ENCODE data around the gene ERMAP. TPM values are rescaled to one million over a fixed set of nuclear protein-coding genes. Genes with fewer than 3 reads are reported as not detected.
"Not testable (repeated sequence)": the region's sequence is repeated elsewhere in the genome, so short reads cannot be mapped to it uniquely, and the experiment has no call there.

ERMAP gene
- total and polyA plus RNA-seq, 10 donors, result 3.0 to 19.3 (median 13.1) TPM

DNA sequence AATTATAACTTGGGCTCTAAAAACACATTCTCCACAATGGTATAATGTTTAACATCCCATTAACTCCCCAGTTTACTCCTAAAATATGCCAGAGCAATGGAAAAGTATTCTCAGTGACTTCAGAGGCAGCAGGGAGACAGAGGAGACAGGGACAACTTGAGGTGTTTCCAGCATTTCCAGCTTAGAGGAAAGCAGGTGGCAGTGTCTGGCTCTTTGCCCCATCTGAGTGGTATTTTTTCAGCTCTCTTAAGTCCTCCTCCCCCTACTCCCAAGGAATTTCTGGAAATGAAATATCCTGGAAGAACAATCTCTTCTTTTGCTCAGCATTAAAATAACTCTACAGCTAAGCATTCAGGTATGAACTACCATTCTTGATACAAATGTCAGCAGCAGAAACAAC lies 10.8 kb upstream of the ERMAP start:
- no peak for TF ChIP-seq POLR2A (IDR thresholded peaks at IDR 0.05)
- H3K9me3 ChIP-seq, result peaks cover 0 to 8% (median 0%) of the 10 kb centered on the region in 8 donors
- intact Hi-C loops (cut with DNase I; ENCODE audit: low total_unique reads), result no loop called here
- no peak overlapping the region for H3K4me3 ChIP-seq
- no peaks in the 10 kb centered on the region for H3K4me1 ChIP-seq
- no peaks in the 10 kb centered on the region for H3K27me3 ChIP-seq (replicated peaks in 1 of 7)
- no peak overlapping the region for H3K27ac ChIP-seq
- H3K36me3 ChIP-seq, result peaks cover 0 to 39% (median 12%) of the 10 kb centered on the region in 6 donors
- no peak for DNase-seq

DNA sequence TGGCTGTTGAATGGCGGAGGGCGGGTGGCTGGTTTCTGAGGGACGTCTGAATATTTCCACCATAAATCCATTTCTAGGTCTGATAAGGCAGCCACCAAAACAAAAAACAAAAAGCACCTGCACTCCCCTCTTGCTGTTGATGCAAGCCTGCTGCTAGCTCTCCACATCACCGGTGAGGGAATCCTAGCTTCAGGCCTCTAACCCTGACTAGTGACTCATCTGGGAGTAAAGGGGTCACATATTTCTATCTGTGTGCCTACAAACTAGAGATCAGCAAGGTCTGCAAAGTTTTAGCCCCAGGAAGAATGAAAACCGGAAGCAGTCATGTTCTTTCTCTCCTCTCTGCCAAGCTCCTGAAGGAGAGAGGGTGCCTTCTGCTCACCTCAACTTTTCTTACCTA lies 10.3 kb upstream of the ERMAP start:
- H3K36me3 ChIP-seq, result peaks cover 0 to 42% (median 12%) of the 10 kb centered on the region in 6 donors
- H3K4me3 ChIP-seq, result no peak overlapping the region
- DNase-seq, result no peak
- H3K27me3 ChIP-seq (replicated peaks in 1 of 7), result no peaks in the 10 kb centered on the region
- H3K27ac ChIP-seq, result no peak overlapping the region
- TF ChIP-seq, protein P1, sequence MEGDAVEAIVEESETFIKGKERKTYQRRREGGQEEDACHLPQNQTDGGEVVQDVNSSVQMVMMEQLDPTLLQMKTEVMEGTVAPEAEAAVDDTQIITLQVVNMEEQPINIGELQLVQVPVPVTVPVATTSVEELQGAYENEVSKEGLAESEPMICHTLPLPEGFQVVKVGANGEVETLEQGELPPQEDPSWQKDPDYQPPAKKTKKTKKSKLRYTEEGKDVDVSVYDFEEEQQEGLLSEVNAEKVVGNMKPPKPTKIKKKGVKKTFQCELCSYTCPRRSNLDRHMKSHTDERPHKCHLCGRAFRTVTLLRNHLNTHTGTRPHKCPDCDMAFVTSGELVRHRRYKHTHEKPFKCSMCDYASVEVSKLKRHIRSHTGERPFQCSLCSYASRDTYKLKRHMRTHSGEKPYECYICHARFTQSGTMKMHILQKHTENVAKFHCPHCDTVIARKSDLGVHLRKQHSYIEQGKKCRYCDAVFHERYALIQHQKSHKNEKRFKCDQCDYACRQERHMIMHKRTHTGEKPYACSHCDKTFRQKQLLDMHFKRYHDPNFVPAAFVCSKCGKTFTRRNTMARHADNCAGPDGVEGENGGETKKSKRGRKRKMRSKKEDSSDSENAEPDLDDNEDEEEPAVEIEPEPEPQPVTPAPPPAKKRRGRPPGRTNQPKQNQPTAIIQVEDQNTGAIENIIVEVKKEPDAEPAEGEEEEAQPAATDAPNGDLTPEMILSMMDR (IDR thresholded peaks at IDR 0.05 in 8 of 11, conservative IDR thresholded peaks at IDR 0.05 in 3 of 11), result no peak
- TF ChIP-seq POLR2AphosphoS5 (IDR thresholded peaks at IDR 0.05), result no peak
- TF ChIP-seq POLR2A (IDR thresholded peaks at IDR 0.05), result no peak
- intact Hi-C loops (cut with DNase I; ENCODE audit: low total_unique reads), result no loop called here
- WGBS, 5 donors, result 91 to 96% (median 93%) methylated on average over 5 of the region's 5 CpGs
- H3K9me3 ChIP-seq, result peaks cover 0 to 8% (median 0%) of the 10 kb centered on the region in 8 donors
- no peaks in the 10 kb centered on the region for H3K4me1 ChIP-seq

DNA sequence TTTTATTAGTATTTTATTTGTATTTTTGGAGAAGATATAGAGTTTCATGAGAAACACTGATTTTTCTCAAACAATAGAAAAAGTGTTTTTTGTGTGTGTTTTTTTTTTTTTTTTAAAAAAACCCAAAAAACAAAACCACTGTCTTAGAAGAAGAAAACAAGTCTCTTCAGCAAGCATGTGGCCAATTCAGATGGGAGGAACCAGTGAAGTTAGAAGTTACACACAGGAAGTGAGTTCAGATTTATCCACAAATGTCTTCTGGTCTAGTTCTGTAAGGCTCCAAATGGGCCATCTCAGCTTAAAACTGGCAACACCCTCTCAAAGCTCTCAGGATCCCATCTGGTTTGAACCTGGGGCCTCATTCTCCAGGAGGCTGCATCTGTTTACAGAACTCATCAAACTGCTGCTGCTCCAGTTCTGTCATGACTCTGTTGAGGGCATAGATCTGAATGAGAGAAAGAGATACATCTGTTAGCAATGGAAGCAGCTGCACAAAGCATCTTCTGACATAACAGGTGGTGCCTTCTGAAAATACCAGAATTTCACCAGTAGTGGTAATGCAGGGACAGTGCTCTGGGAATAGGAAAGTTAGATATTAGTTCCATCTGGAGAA lies 9.8 kb upstream of the ERMAP start:
- H3K9me3 ChIP-seq, result peaks cover 0 to 8% (median 0%) of the 10 kb centered on the region in 8 donors
- no peak overlapping the region for H3K4me3 ChIP-seq
- intact Hi-C loops (cut with DNase I; ENCODE audit: low total_unique reads), result no loop called here
- H3K36me3 ChIP-seq, result peaks cover 0 to 42% (median 12%) of the 10 kb centered on the region in 6 donors
- no peak for DNase-seq
- no peaks in the 10 kb centered on the region for H3K4me1 ChIP-seq
- no peak overlapping the region for H3K27ac ChIP-seq
- TF ChIP-seq POLR2A (IDR thresholded peaks at IDR 0.05), result no peak
- TF ChIP-seq POLR2AphosphoS5 (IDR thresholded peaks at IDR 0.05), result no peak
- no peaks in the 10 kb centered on the region for H3K27me3 ChIP-seq (replicated peaks in 1 of 7)

DNA sequence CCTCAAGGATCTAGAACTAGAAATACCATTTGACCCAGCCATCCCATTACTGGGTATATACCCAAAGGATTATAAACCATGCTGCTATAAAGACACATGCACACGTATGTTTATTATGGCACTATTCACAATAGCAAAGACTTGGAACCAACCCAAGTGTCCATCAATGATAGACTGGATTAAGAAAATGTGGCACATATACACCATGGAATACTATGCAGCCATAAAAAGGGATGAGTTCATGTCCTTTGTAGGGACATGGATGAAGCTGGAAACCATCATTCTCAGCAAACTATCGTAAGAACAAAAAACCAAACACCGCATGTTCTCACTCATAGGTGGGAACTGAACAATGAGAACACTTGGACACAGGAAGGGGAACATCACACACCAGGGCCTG lies 2.1 kb upstream of the ERMAP start:
- H3K27ac ChIP-seq; DNase-seq; H3K27me3 ChIP-seq (replicated peaks in 1 of 7); H3K4me3 ChIP-seq; H3K9me3 ChIP-seq; intact Hi-C loops (cut with DNase I; ENCODE audit: low total_unique reads): not testable (repeated sequence)
- WGBS, 5 donors, result 83 to 100% (median 96%) methylated on average over 2 to 3 of the region's 3 CpGs
- peaks cover 0 to 28% (median 3%) of the 10 kb centered on the region in 6 donors for H3K36me3 ChIP-seq
- H3K4me1 ChIP-seq, result peaks cover 20 to 35% (median 24%) of the 10 kb centered on the region in 6 donors

DNA sequence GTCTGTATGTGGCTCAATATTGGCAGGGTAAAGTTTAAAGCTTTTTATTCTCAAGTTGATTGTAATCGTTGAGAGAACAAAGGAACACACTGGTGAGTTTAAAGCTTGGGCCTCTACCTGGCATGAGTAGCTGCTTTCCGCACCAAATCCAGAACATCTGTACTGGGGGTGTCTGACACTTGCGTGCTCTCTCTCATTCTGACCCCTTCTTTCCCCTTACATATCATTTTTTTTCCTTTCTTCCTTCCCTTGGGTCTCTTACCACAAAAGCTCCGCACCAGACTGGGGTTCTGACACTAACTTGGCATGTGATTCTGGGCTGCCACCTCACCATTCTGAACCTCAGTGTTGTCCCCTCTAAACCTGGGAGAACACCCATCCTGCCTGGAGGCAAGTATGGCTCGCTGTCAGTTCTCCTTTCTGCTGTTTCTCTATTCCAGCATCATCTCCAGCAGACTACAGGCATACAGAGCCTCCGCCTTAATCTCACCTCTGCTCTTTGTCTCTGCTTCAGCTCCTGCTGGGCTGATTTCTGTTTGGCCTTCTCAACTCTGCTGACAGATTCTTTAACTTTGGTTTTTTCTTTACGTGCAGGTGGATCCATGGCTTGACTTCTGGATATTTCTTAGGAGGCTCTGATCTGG lies 859 bp upstream of the ERMAP start:
- DNase-seq, result no peak
- Histone ChIP-seq H3K27ac (peak overlapping the region; percentile 91 to 98 (median 96)), H3K9me3 (no peaks in the 10 kb centered on the region), H3K36me3 (peaks cover 0 to 19% (median 0%) of the 10 kb centered on the region in 6 donors), H3K4me3 (peak overlapping the region; percentile 56 to 79 (median 66)), H3K4me1 (peaks cover 20 to 40% (median 26%) of the 10 kb centered on the region in 6 donors), H3K27me3 (replicated peaks in 1 of 7) (no peaks in the 10 kb centered on the region)
- WGBS, 5 donors, result 28 to 35% (median 29%) methylated on average over 7 of the region's 7 CpGs
- intact Hi-C loops (cut with DNase I; ENCODE audit: low total_unique reads), result no loop called here
- no peak for TF ChIP-seq POLR2AphosphoS5 (IDR thresholded peaks at IDR 0.05)
- TF ChIP-seq, protein P1 (IDR thresholded peaks at IDR 0.05 in 8 of 11, conservative IDR thresholded peaks at IDR 0.05 in 3 of 11), result no peak
- TF ChIP-seq POLR2A (IDR thresholded peaks at IDR 0.05), result no peak
